Right lobe of liver (tissue), 6 donors: ENCODE measurements around the gene C20orf141. TPM values are rescaled to one million over a fixed set of nuclear protein-coding genes. Genes with fewer than 3 reads are reported as not detected.

Experiments
- ATAC-seq, 4 donors: fragments of 200-7000 bp; cut with Tn5 transposase; one replicate each; pipeline ENCODE4 v1.9.1; 2020; ENCODE audit warnings: mild to moderate bottlenecking in 4 of 4, moderate library complexity in 4 of 4
- DNase-seq, 3 donors: peaks; one replicate each; pipeline ENCODE4 v3.0.0-alpha.2; 2020
- H3K27ac ChIP-seq, 3 donors: fragments of 200-600 bp; one replicate each; pipeline ENCODE4 v1.8.0; 2022
- H3K27me3 ChIP-seq, 2 donors: fragments of 200-600 bp; one replicate each; pipeline ENCODE4 v1.8.0; 2022
- H3K36me3 ChIP-seq, 4 donors: fragments of 200-600 bp; sonication (generic) in 1 of 4; one replicate each; pipeline versions ENCODE4 v1.5.1 to v1.8.0; 2017 to 2022; ENCODE audit warnings: control low read depth in 1 of 4
- H3K4me1 ChIP-seq, 4 donors: fragments of 200-600 bp; sonication (generic) in 1 of 4; one replicate each; pipeline versions ENCODE4 v1.5.1 to v1.8.0; 2017 to 2022; ENCODE audit warnings: control low read depth in 1 of 4
- H3K4me3 ChIP-seq, 3 donors: fragments of 200-600 bp; one replicate each; pipeline ENCODE4 v1.8.0; 2022
- H3K9me3 ChIP-seq, 4 donors: fragments of 200-600 bp; sonication (generic) in 1 of 4; one replicate each; pipeline versions ENCODE4 v1.5.1 to v1.8.0; 2017 to 2022; ENCODE audit warnings: control low read depth in 1 of 4
- CTCF ChIP-seq, 4 donors: fragments of 200-600 bp in 3 of 4; fragments of 450-650 bp in 1 of 4; IDR thresholded peaks; one replicate each; pipeline versions ENCODE4 v1.5.1 to v1.8.0; 2016 to 2022; ENCODE audit warnings: antibody characterized with exemption in 4 of 4, mild to moderate bottlenecking in 2 of 4
- POLR2A ChIP-seq: fragments of 450-650 bp; IDR thresholded peaks from one replicate; pipeline ENCODE4 v1.6.1; 2017; ENCODE audit warnings: antibody characterized with exemption, mild to moderate bottlenecking
- whole genome bisulfite sequencing: methylation state at CpG from one replicate; pipeline ENCODE4 v1.1.6; 2018; ENCODE audit warnings: low coverage, low lambda C conversion rate; ENCODE audit not compliant: insufficient coverage; ENCODE audit errors: missing lambda C conversion rate; 5-methylcytosine and 5-hydroxymethylcytosine counted together
- intact Hi-C, 2 donors: fragments of 100-400 bp; cut with DNase I; formaldehyde crosslinking; loops; one replicate each; pipeline versions ENCODE4 v1.11.2 to v1.14.1; 2022
- total RNA-seq, 6 experiments: library from RNA; depleted of rRNA in 2 of 6; stranded (reverse); fragments of >200 nt in 2 of 6; fragmentation: NEBNext Ultra II Directional in 3 of 6; extraction: Animal tissue kit (Norgen Biotek cat#: 25700) in 3 of 6; gene quantifications; one replicate each; pipeline versions ENCODE4 v1.1.0 to v1.2.4, GENCODE V29; 2016 to 2023
- donor health status: DM: no; HTN: yes; CAD: no.
- donor health status: DM: no; HTN: no; CAD: no.
- donor health status: DM: no; HTN: no; CAD: no.
- donor health status: DM: no; HTN: yes; CAD: no.
- donor health status: DM: no; HTN: yes; CAD: no.

The C20orf141 gene
- total RNA-seq, 6 experiments from 2014 or later, result not detected

GRCh38 chr20:2798095-2798805 is 16.5 kb upstream of the C20orf141 start:
- Histone ChIP-seq H3K27ac (no peak overlapping the region), H3K4me3 (no peak overlapping the region), H3K9me3 (no peaks in the 10 kb centered on the region), H3K4me1 (no peaks in the 10 kb centered on the region), H3K36me3 (no peaks in the 10 kb centered on the region), H3K27me3 (no peaks in the 10 kb centered on the region)
- DNase-seq (peak in 1 of 3 donors; percentile 38), ATAC-seq (no peak)
- WGBS, result 100% methylated on average over 2 of the region's 19 CpGs
- TF ChIP-seq POLR2A (no peak), CTCF (IDR thresholded peaks at IDR 0.05) (no peak)
- intact Hi-C loops, result no loop called here

- no peaks in the 10 kb centered on the region for H3K4me1 ChIP-seq
- WGBS, result 57% methylated on average over 3 of the region's 6 CpGs
- ATAC-seq (no peak), DNase-seq (peak in 1 of 3 donors; percentile 22)
- H3K36me3 ChIP-seq, result no peaks in the 10 kb centered on the region
- no peaks in the 10 kb centered on the region for H3K27me3 ChIP-seq
- TF ChIP-seq CTCF (IDR thresholded peaks at IDR 0.05), result no peak
- no peak for TF ChIP-seq POLR2A
- intact Hi-C loops, result no loop called here
- no peak overlapping the region for H3K4me3 ChIP-seq
- H3K27ac ChIP-seq, result no peak overlapping the region
- no peaks in the 10 kb centered on the region for H3K9me3 ChIP-seq
These were observed 16.0 kb upstream of the C20orf141 start for GRCh38 chr20:2798814-2799213.

GRCh38 chr20:2799271-2799670 is 15.5 kb upstream of the C20orf141 start:
- no peaks in the 10 kb centered on the region for H3K27me3 ChIP-seq
- no peak overlapping the region for H3K27ac ChIP-seq
- intact Hi-C loops, result no loop called here
- no peak overlapping the region for H3K4me3 ChIP-seq
- DNase-seq (peak in 1 of 3 donors; percentile 35), ATAC-seq (no peak)
- WGBS, result 53% methylated on average over 9 of the region's 9 CpGs
- TF ChIP-seq POLR2A (no peak), CTCF (IDR thresholded peaks at IDR 0.05) (no peak)
- no peaks in the 10 kb centered on the region for H3K36me3 ChIP-seq
- H3K9me3 ChIP-seq, result no peaks in the 10 kb centered on the region
- no peaks in the 10 kb centered on the region for H3K4me1 ChIP-seq

- Histone ChIP-seq H3K27ac (no peak overlapping the region), H3K4me1 (no peaks in the 10 kb centered on the region), H3K4me3 (no peak overlapping the region), H3K9me3 (no peaks in the 10 kb centered on the region), H3K27me3 (no peaks in the 10 kb centered on the region), H3K36me3 (no peaks in the 10 kb centered on the region)
- DNase-seq (peak in 1 of 3 donors; percentile 41), ATAC-seq (peak in 1 of 4 donors; percentile 22)
- no peak for TF ChIP-seq POLR2A
- no peak for TF ChIP-seq CTCF (IDR thresholded peaks at IDR 0.05)
- intact Hi-C loops, result no loop called here
- WGBS, result 16% methylated on average over 24 of the region's 61 CpGs
These were observed 14.9 kb upstream of the C20orf141 start for GRCh38 chr20:2799688-2800520.
